Endodermal cell (in vitro differentiated cells): ENCODE measurements around the gene ALX1. TPM values are rescaled to one million over a fixed set of nuclear protein-coding genes. Genes with fewer than 3 reads are reported as not detected.

Source experiments
- DNase-seq: peaks from one replicate; pipeline ENCODE4 v3.0.0-alpha.2; 2017
- H3K27ac ChIP-seq: 2 replicates; pipeline ENCODE4 v1.5.1; 2013; ENCODE audit warnings: mild to moderate bottlenecking, low read depth, low read length, moderate library complexity
- H3K27me3 ChIP-seq: 2 replicates; pipeline ENCODE4 v1.6.1; 2013; ENCODE audit warnings: mild to moderate bottlenecking, low read length, moderate library complexity; ENCODE audit not compliant: insufficient read depth, control insufficient read depth, poor library complexity, severe bottlenecking
- H3K36me3 ChIP-seq: 2 replicates; pipeline ENCODE4 v1.7.0; 2013; ENCODE audit warnings: mild to moderate bottlenecking, low read length, moderate library complexity; ENCODE audit not compliant: control insufficient read depth, insufficient read depth
- H3K4me1 ChIP-seq: one replicate; pipeline ENCODE4 v1.7.0; 2013; ENCODE audit warnings: low read length; ENCODE audit not compliant: control insufficient read depth, insufficient read depth
- H3K4me3 ChIP-seq: 2 replicates; pipeline ENCODE4 v1.5.1; 2013; ENCODE audit warnings: mild to moderate bottlenecking, low read length, moderate library complexity
- H3K9ac ChIP-seq: 2 replicates; pipeline ENCODE4 v1.6.1; 2013; ENCODE audit warnings: mild to moderate bottlenecking, low read length, moderate library complexity; ENCODE audit not compliant: poor library complexity, severe bottlenecking; ENCODE audit errors: extremely low read depth
- H3K9me3 ChIP-seq: 2 replicates; pipeline ENCODE4 v1.6.1; 2013; ENCODE audit warnings: mild to moderate bottlenecking, low read length, moderate library complexity; ENCODE audit not compliant: control insufficient read depth
- H3K27ac Mint-ChIP-seq: 2 replicates; pipeline ENCODE4 v1.8.0; 2020; ENCODE audit warnings: mixed read lengths
- H3K27me3 Mint-ChIP-seq: 2 replicates; pipeline ENCODE4 v1.8.0; 2021; ENCODE audit warnings: mild to moderate bottlenecking, mixed read lengths; ENCODE audit not compliant: insufficient read depth
- H3K36me3 Mint-ChIP-seq: 2 replicates; pipeline ENCODE4 v1.8.0; 2020; ENCODE audit warnings: low read depth, mixed read lengths
- H3K4me1 Mint-ChIP-seq: 2 replicates; pipeline ENCODE4 v1.8.0; 2020; ENCODE audit warnings: mixed read lengths
- H3K4me3 Mint-ChIP-seq: 2 replicates; pipeline ENCODE4 v1.8.0; 2020; ENCODE audit warnings: mild to moderate bottlenecking, moderate library complexity, mixed read lengths
- H3K9me3 Mint-ChIP-seq: 2 replicates; pipeline ENCODE4 v1.8.0; 2020; ENCODE audit warnings: mild to moderate bottlenecking, mixed read lengths
- WGBS, 2 experiments: methylation state at CpG; one replicate each; pipeline versions ENCODE4 v1.1.5 to v1.1.7; 2013; ENCODE audit warnings: missing lambda C conversion rate in 2 of 2, mixed read lengths in 1 of 2; ENCODE audit not compliant: insufficient coverage in 1 of 2, insufficient read length in 1 of 2; 5-methylcytosine and 5-hydroxymethylcytosine counted together
- total RNA-seq, 2 donors: library from RNA; stranded (reverse); fragmentation: NEBNext Ultra II Directional in 1 of 2; extraction: Animal tissue kit (Norgen Biotek cat#: 25700) in 1 of 2; gene quantifications; 2 replicates in 1 of 2; 3 replicates in 1 of 2; pipeline ENCODE4 v1.2.1, GENCODE V29; 2021
- TF ChIP-seq, protein P1 (sequence below): fragments of 200-600 bp; sonication (generic); conservative IDR thresholded peaks from 2 replicates; pipeline ENCODE4 v1.5.0; 2021; ENCODE audit warnings: antibody characterized with exemption, mild to moderate bottlenecking

Gene ALX1
- total RNA-seq, 2 donors from 2014 or later = 0.40 to 1.3 TPM

DNA sequence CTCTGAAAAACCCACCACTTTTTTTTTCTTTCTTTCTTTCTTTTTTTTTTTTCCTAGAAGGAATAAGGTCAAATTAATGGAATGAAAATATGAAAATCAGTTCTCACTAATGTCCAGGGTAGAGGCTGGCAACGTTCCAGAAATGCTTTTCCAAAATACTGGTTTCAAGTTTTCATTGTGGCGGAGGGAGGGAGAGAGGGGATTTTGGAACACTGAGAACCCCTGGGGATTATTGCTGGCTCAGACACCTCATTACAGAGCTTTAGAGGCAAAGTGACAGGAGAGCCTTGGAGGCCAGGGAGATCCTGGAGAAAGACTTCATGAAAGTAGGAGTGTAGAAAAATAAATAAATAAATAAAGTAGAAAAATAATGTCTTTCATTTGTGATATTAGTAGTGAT is 45.4 kb downstream of the ALX1 start:
- H3K4me1 Mint-ChIP-seq = peaks cover 3% of the 10 kb centered on the region
- no peaks in the 10 kb centered on the region for H3K36me3 Mint-ChIP-seq
- no peak overlapping the region for H3K9ac ChIP-seq
- no peaks in the 10 kb centered on the region for H3K9me3 Mint-ChIP-seq
- H3K27ac Mint-ChIP-seq = no peak overlapping the region
- H3K4me3 ChIP-seq = no peak overlapping the region
- TF ChIP-seq, protein P1, sequence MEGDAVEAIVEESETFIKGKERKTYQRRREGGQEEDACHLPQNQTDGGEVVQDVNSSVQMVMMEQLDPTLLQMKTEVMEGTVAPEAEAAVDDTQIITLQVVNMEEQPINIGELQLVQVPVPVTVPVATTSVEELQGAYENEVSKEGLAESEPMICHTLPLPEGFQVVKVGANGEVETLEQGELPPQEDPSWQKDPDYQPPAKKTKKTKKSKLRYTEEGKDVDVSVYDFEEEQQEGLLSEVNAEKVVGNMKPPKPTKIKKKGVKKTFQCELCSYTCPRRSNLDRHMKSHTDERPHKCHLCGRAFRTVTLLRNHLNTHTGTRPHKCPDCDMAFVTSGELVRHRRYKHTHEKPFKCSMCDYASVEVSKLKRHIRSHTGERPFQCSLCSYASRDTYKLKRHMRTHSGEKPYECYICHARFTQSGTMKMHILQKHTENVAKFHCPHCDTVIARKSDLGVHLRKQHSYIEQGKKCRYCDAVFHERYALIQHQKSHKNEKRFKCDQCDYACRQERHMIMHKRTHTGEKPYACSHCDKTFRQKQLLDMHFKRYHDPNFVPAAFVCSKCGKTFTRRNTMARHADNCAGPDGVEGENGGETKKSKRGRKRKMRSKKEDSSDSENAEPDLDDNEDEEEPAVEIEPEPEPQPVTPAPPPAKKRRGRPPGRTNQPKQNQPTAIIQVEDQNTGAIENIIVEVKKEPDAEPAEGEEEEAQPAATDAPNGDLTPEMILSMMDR = no peak
- H3K27me3 ChIP-seq = no peaks in the 10 kb centered on the region
- no peaks in the 10 kb centered on the region for H3K9me3 ChIP-seq
- H3K36me3 ChIP-seq = no peaks in the 10 kb centered on the region
- no peak for DNase-seq
- 69 to 79% methylated on average over 2 of the region's 2 CpGs for WGBS, 2 experiments
- no peak overlapping the region for H3K4me3 Mint-ChIP-seq
- H3K4me1 ChIP-seq = no peaks in the 10 kb centered on the region
- H3K27ac ChIP-seq = no peak overlapping the region
- H3K27me3 Mint-ChIP-seq = no peaks in the 10 kb centered on the region

DNA sequence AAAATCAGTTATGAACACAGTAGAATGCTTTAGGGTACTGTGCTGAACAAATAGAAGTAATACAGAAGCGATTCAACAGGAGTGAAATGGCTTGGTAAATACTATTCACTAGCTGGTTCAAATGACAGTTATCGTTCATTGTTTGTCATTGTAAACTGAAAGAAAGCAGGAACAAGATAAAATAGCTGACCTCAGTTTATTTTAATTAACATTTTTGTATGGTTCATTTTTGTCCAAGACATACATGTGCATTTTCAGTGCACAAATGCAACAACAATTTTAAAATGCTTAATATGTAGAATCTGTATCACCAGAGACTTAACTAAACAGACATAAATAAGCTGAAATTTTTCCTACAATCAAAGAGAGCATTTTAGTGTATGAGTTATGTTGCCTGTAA is 49.9 kb downstream of the ALX1 start:
- H3K4me3 ChIP-seq = no peak overlapping the region
- Mint-ChIP-seq H3K27me3 (no peaks in the 10 kb centered on the region), H3K9me3 (no peaks in the 10 kb centered on the region), H3K27ac (no peak overlapping the region), H3K4me1 (peaks cover 3% of the 10 kb centered on the region), H3K36me3 (no peaks in the 10 kb centered on the region), H3K4me3 (no peak overlapping the region)
- no peaks in the 10 kb centered on the region for H3K36me3 ChIP-seq
- H3K9ac ChIP-seq = no peak overlapping the region
- no peaks in the 10 kb centered on the region for H3K27me3 ChIP-seq
- 94 to 100% methylated on average over 1 to 2 of the region's 2 CpGs for WGBS, 2 experiments
- TF ChIP-seq, protein P1 = no peak
- no peaks in the 10 kb centered on the region for H3K4me1 ChIP-seq
- no peak for DNase-seq
- H3K9me3 ChIP-seq = no peaks in the 10 kb centered on the region
- no peak overlapping the region for H3K27ac ChIP-seq

DNA sequence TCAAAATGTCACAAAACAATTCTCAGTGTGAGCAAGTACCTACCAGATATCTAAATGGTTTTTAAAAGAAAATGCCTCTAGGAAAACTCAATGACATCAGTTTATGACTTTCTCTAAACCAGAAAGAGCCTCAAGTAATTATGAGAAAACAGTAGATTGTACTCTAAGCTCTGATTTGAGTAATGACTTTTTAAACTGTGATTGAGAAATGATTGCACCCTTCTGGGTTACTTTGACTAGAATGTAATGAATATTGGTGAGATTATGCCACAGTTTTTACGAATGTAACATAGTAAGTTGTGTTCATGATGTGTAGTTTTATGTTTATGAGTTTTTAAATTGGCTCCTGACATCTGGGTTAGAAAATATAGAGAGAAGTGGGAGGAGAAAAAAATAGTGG is 68.8 kb downstream of the ALX1 start:
- Histone ChIP-seq H3K27ac (no peak overlapping the region), H3K9ac (no peak overlapping the region), H3K36me3 (no peaks in the 10 kb centered on the region), H3K27me3 (no peaks in the 10 kb centered on the region), H3K4me3 (no peak overlapping the region), H3K9me3 (no peaks in the 10 kb centered on the region), H3K4me1 (peaks cover 5% of the 10 kb centered on the region)
- no peak overlapping the region for H3K4me3 Mint-ChIP-seq
- H3K4me1 Mint-ChIP-seq = peaks cover 7% of the 10 kb centered on the region
- no peaks in the 10 kb centered on the region for H3K27me3 Mint-ChIP-seq
- WGBS, 2 experiments = 91 to 100% methylated on average over 1 of the region's 1 CpG
- no peak for DNase-seq
- no peak overlapping the region for H3K27ac Mint-ChIP-seq
- peaks cover 3% of the 10 kb centered on the region for H3K36me3 Mint-ChIP-seq
- TF ChIP-seq, protein P1 = no peak
- H3K9me3 Mint-ChIP-seq = no peaks in the 10 kb centered on the region
